ENCODE measurements around the gene CA7. TPM values are rescaled to one million over a fixed set of nuclear protein-coding genes. Genes with fewer than 3 reads are reported as not detected.

Gene CA7
- total and polyA plus RNA-seq, 4 donors = not detected

- Histone ChIP-seq H3K9me3 (ENCODE audit: control insufficient read depth in 4 of 4, low read length in 3 of 4) (no peaks in the 10 kb centered on the region), H3K4me3 (ENCODE audit: low read depth in 1 of 3, low read length in 3 of 3) (no peak overlapping the region), H3K4me1 (ENCODE audit: control insufficient read depth in 4 of 4, insufficient read depth in 4 of 4, low read length in 3 of 4) (peaks cover 0 to 12% (median 6%) of the 10 kb centered on the region in 4 donors), H3K27ac (ENCODE audit: low read depth in 1 of 2, low read length in 2 of 2) (no peak overlapping the region), H3K27me3 (ENCODE audit: control insufficient read depth in 4 of 4, insufficient read depth in 4 of 4, low read length in 3 of 4) (no peaks in the 10 kb centered on the region), H3K36me3 (ENCODE audit: control insufficient read depth in 4 of 4, insufficient read depth in 3 of 4, low read depth in 1 of 4, low read length in 3 of 4) (peaks cover 0 to 1% (median 0%) of the 10 kb centered on the region in 4 donors), H3K9ac (ENCODE audit: low read depth in 1 of 2, low read length in 2 of 2) (no peak overlapping the region)
- no peak for TF ChIP-seq FOXA1 (IDR thresholded peaks at IDR 0.05)
- no peak for TF ChIP-seq HNF4G (IDR thresholded peaks at IDR 0.05)
- no peak for TF ChIP-seq CTCF (IDR thresholded peaks at IDR 0.05; ENCODE audit: low read depth, low read length, missing input control)
- TF ChIP-seq HNF4A (conservative IDR thresholded peaks at IDR 0.05) = no peak
- no peak for TF ChIP-seq GABPA (IDR thresholded peaks at IDR 0.05 in 1 of 2, conservative IDR thresholded peaks at IDR 0.05 in 1 of 2)
- no peak for TF ChIP-seq EGR1 (IDR thresholded peaks at IDR 0.05; ENCODE audit: low read depth in 2 of 2)
- no peak for TF ChIP-seq FOXA2 (IDR thresholded peaks at IDR 0.05)
- TF ChIP-seq ZBTB33 (IDR thresholded peaks at IDR 0.05) = no peak
- TF ChIP-seq SP1 (IDR thresholded peaks at IDR 0.05) = no peak
- TF ChIP-seq YY1 (IDR thresholded peaks at IDR 0.05) = no peak
- TF ChIP-seq RXRA (IDR thresholded peaks at IDR 0.05) = no peak
- no peak for TF ChIP-seq RAD21 (IDR thresholded peaks at IDR 0.05)
- TF ChIP-seq, protein P1, sequence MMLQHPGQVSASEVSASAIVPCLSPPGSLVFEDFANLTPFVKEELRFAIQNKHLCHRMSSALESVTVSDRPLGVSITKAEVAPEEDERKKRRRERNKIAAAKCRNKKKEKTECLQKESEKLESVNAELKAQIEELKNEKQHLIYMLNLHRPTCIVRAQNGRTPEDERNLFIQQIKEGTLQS (IDR thresholded peaks at IDR 0.05) = no peak
- TF ChIP-seq, protein P2, sequence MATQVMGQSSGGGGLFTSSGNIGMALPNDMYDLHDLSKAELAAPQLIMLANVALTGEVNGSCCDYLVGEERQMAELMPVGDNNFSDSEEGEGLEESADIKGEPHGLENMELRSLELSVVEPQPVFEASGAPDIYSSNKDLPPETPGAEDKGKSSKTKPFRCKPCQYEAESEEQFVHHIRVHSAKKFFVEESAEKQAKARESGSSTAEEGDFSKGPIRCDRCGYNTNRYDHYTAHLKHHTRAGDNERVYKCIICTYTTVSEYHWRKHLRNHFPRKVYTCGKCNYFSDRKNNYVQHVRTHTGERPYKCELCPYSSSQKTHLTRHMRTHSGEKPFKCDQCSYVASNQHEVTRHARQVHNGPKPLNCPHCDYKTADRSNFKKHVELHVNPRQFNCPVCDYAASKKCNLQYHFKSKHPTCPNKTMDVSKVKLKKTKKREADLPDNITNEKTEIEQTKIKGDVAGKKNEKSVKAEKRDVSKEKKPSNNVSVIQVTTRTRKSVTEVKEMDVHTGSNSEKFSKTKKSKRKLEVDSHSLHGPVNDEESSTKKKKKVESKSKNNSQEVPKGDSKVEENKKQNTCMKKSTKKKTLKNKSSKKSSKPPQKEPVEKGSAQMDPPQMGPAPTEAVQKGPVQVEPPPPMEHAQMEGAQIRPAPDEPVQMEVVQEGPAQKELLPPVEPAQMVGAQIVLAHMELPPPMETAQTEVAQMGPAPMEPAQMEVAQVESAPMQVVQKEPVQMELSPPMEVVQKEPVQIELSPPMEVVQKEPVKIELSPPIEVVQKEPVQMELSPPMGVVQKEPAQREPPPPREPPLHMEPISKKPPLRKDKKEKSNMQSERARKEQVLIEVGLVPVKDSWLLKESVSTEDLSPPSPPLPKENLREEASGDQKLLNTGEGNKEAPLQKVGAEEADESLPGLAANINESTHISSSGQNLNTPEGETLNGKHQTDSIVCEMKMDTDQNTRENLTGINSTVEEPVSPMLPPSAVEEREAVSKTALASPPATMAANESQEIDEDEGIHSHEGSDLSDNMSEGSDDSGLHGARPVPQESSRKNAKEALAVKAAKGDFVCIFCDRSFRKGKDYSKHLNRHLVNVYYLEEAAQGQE (IDR thresholded peaks at IDR 0.05) = no peak
- no peak for TF ChIP-seq TAF1 (conservative IDR thresholded peaks at IDR 0.05)
- 76% methylated on average over 7 of the region's 7 CpGs for WGBS
- no peak for DNase-seq (ENCODE audit: low spot score)
Measured at GRCh38 chr16:66832661-66833305, 11.4 kb upstream of the CA7 start.

- Histone ChIP-seq H3K4me1 (ENCODE audit: control insufficient read depth in 4 of 4, insufficient read depth in 4 of 4, low read length in 3 of 4) (peaks cover 0 to 5% (median 3%) of the 10 kb centered on the region in 4 donors), H3K4me3 (ENCODE audit: low read depth in 1 of 3, low read length in 3 of 3) (no peak overlapping the region), H3K27ac (ENCODE audit: low read depth in 1 of 2, low read length in 2 of 2) (no peak overlapping the region), H3K9ac (ENCODE audit: low read depth in 1 of 2, low read length in 2 of 2) (no peak overlapping the region), H3K27me3 (ENCODE audit: control insufficient read depth in 4 of 4, insufficient read depth in 4 of 4, low read length in 3 of 4) (no peaks in the 10 kb centered on the region), H3K9me3 (ENCODE audit: control insufficient read depth in 4 of 4, low read length in 3 of 4) (no peaks in the 10 kb centered on the region), H3K36me3 (ENCODE audit: control insufficient read depth in 4 of 4, insufficient read depth in 3 of 4, low read depth in 1 of 4, low read length in 3 of 4) (no peaks in the 10 kb centered on the region)
- no peak for DNase-seq (ENCODE audit: low spot score)
- WGBS = 92% methylated on average over 5 of the region's 5 CpGs
- TF ChIP-seq EGR1 (IDR thresholded peaks at IDR 0.05; ENCODE audit: low read depth in 2 of 2) (no peak), HNF4G (IDR thresholded peaks at IDR 0.05) (no peak), RXRA (IDR thresholded peaks at IDR 0.05) (no peak), FOXA2 (IDR thresholded peaks at IDR 0.05) (no peak), HNF4A (conservative IDR thresholded peaks at IDR 0.05) (no peak), SP1 (IDR thresholded peaks at IDR 0.05) (no peak), GABPA (IDR thresholded peaks at IDR 0.05 in 1 of 2, conservative IDR thresholded peaks at IDR 0.05 in 1 of 2) (no peak), JUND (IDR thresholded peaks at IDR 0.05) (no peak), CTCF (IDR thresholded peaks at IDR 0.05; ENCODE audit: low read depth, low read length, missing input control) (no peak), FOXA1 (IDR thresholded peaks at IDR 0.05) (no peak)
- TF ChIP-seq, protein P1 (IDR thresholded peaks at IDR 0.05) = no peak
- TF ChIP-seq, protein P2 (IDR thresholded peaks at IDR 0.05) = no peak
Measured at GRCh38 chr16:66834746-66835145, 9.5 kb upstream of the CA7 start.
